Mucosa of stomach (tissue), 1 donor: ENCODE measurements around the gene PTGDS.
"Not testable (repeated sequence)": the region's sequence is repeated elsewhere in the genome, so short reads cannot be mapped to it uniquely, and the experiment has no call there.

Experiments used
- H3K27me3 ChIP-seq: one replicate; pipeline ENCODE4 v1.7.0; 2013; ENCODE audit warnings: mild to moderate bottlenecking, low read length; ENCODE audit not compliant: control insufficient read depth, insufficient read depth
- H3K36me3 ChIP-seq: one replicate; pipeline ENCODE4 v1.7.0; 2013; ENCODE audit warnings: low read length; ENCODE audit not compliant: control insufficient read depth, insufficient read depth
- H3K4me1 ChIP-seq: one replicate; pipeline ENCODE4 v1.7.0; 2013; ENCODE audit warnings: mild to moderate bottlenecking, low read length; ENCODE audit not compliant: control insufficient read depth, insufficient read depth
- H3K4me3 ChIP-seq: one replicate; pipeline ENCODE4 v1.7.0; 2013; ENCODE audit warnings: low read length
- H3K9ac ChIP-seq: one replicate; pipeline ENCODE4 v1.7.0; 2013; ENCODE audit warnings: mild to moderate bottlenecking, low read length, moderate library complexity
- H3K9me3 ChIP-seq: one replicate; pipeline ENCODE4 v1.7.0; 2013; ENCODE audit warnings: mild to moderate bottlenecking, low read length, moderate library complexity; ENCODE audit not compliant: control insufficient read depth
- donor health status: Pancreatic carcinoma.

PTGDS gene

GRCh38 chr9:136994180-136994887, 17.0 kb downstream of the PTGDS start:
- Histone ChIP-seq H3K4me3 (no peak overlapping the region), H3K9me3 (no peaks in the 10 kb centered on the region), H3K36me3 (no peaks in the 10 kb centered on the region), H3K4me1 (peaks cover 40% of the 10 kb centered on the region), H3K27me3 (peaks cover 4% of the 10 kb centered on the region), H3K9ac (no peak overlapping the region)

DNA sequence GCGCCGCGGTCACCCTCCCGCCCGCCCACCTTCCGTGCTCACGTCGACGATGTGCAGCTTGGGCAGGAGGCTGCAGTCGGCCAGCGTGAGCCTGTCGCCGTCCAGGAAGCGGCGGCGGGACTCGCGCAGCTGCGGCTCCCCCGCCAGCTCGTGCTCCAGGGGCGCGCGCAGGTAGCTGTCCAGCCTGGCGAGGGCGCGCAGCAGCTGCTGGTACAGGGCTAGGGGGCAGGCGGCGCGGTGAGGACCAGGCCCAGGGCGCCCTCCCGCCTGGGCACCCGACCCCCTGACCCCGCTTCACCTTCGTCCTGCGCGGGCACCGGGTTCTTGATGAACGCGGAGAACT, 17.6 kb downstream of the PTGDS start:
- Histone ChIP-seq H3K27me3 (peaks cover 4% of the 10 kb centered on the region), H3K4me3 (no peak overlapping the region), H3K9ac (no peak overlapping the region), H3K36me3 (no peaks in the 10 kb centered on the region), H3K9me3 (no peaks in the 10 kb centered on the region), H3K4me1 (peaks cover 40% of the 10 kb centered on the region)

- Histone ChIP-seq H3K36me3 (no peaks in the 10 kb centered on the region), H3K9me3 (no peaks in the 10 kb centered on the region), H3K27me3 (peaks cover 4% of the 10 kb centered on the region), H3K9ac (no peak overlapping the region), H3K4me1 (peaks cover 40% of the 10 kb centered on the region), H3K4me3 (no peak overlapping the region)
These were observed 18.1 kb downstream of the PTGDS start for GRCh38 chr9:136995362-136995761.

GRCh38 chr9:136995772-136996311, 18.5 kb downstream of the PTGDS start:
- peaks cover 40% of the 10 kb centered on the region for H3K4me1 ChIP-seq
- no peaks in the 10 kb centered on the region for H3K9me3 ChIP-seq
- H3K27me3 ChIP-seq: peaks cover 4% of the 10 kb centered on the region
- no peak overlapping the region for H3K9ac ChIP-seq
- H3K36me3 ChIP-seq: no peaks in the 10 kb centered on the region
- H3K4me3 ChIP-seq: peak overlapping the region; percentile 2

- Histone ChIP-seq H3K9me3 (no peaks in the 10 kb centered on the region), H3K36me3 (no peaks in the 10 kb centered on the region), H3K4me1 (peaks cover 40% of the 10 kb centered on the region), H3K4me3 (peak within 1 kb of the TSS; percentile 49), H3K27me3 (peaks cover 4% of the 10 kb centered on the region), H3K9ac (peak within 1 kb of the TSS; percentile 52)
These were observed 19.3 kb downstream of the PTGDS start, which contains the start of gene CLIC3 for GRCh38 chr9:136996361-136997292. CLIC3 (minus strand) TSS chr9:136996568; CDS start chr9:136996543, 25 bp downstream.

DNA sequence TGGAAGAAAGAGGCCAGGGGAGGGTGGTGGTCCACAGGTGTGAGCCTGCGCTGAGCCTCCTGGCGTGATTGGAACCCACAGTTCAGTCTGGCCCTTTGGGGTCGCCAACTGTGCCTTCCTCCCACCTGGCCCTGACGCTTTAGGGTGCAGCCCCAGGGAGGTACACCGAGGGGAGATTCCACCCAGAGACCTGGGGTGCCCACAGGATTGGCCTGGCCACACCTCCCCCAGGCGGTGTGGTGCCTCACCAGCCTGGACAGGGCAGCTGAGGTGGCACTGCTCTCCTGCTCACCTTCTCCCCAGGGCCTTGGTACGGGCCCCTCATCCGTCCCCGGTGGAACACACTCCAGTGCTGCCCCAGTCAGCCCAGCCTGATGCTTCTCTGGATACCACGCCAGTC, 20.1 kb downstream of the PTGDS start:
- Histone ChIP-seq H3K9me3 (no peaks in the 10 kb centered on the region), H3K9ac (no peak overlapping the region), H3K36me3 (no peaks in the 10 kb centered on the region), H3K27me3 (peaks cover 4% of the 10 kb centered on the region), H3K4me1 (peaks cover 40% of the 10 kb centered on the region), H3K4me3 (no peak overlapping the region)

- Histone ChIP-seq H3K4me1 (peaks cover 36% of the 10 kb centered on the region), H3K4me3 (no peak overlapping the region), H3K27me3 (peaks cover 4% of the 10 kb centered on the region), H3K36me3 (no peaks in the 10 kb centered on the region), H3K9me3 (no peaks in the 10 kb centered on the region), H3K9ac (no peak overlapping the region)
These were observed 20.5 kb downstream of the PTGDS start for GRCh38 chr9:136997830-136998234.

DNA sequence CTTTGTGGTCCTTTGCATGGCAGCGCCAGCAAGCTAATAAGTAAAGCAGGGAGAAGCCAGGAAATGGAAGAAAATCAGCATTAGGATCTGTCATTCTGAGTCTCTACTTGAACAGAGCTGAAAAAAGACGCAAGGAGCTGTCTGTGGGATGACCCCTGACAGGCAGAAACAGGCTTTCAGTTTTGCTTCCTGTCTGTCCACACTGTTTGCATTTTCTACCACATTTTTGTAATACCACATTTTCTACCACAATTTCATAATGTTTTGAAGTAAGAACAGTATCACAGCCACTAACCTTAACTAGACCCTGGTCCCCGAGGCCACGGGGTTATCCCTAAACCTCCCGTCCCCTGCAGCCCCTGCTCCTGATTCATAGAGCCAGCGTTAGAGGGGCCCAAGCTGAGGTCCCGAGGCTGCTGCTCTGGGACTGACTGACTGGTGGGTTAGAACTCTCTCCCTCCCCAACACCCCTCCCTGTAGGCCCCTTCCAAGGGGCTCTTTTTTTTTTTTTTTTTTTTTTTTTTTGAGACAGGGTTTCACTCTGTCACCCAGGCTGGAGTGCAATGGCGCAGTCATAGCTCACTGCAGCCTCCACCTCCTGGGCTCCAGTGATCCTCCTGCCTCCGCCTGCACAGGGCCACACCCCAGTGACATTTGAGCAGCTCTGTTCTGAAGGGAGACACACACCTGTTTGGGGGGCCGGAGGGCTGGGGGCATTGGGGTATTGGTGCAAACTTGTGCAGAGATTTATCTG, 23.1 kb downstream of the PTGDS start:
- no peaks in the 10 kb centered on the region for H3K36me3 ChIP-seq
- no peak overlapping the region for H3K4me3 ChIP-seq
- peaks cover 4% of the 10 kb centered on the region for H3K27me3 ChIP-seq
- H3K9ac ChIP-seq: no peak overlapping the region
- H3K9me3 ChIP-seq: no peaks in the 10 kb centered on the region
- H3K4me1 ChIP-seq: peaks cover 23% of the 10 kb centered on the region

GRCh38 chr9:137001857-137002645, 24.7 kb downstream of the PTGDS start:
- H3K9ac ChIP-seq: no peak overlapping the region
- H3K4me3 ChIP-seq: no peak overlapping the region
- H3K4me1 ChIP-seq: peaks cover 7% of the 10 kb centered on the region
- H3K27me3 ChIP-seq: peaks cover 4% of the 10 kb centered on the region
- no peaks in the 10 kb centered on the region for H3K36me3 ChIP-seq
- no peaks in the 10 kb centered on the region for H3K9me3 ChIP-seq

DNA sequence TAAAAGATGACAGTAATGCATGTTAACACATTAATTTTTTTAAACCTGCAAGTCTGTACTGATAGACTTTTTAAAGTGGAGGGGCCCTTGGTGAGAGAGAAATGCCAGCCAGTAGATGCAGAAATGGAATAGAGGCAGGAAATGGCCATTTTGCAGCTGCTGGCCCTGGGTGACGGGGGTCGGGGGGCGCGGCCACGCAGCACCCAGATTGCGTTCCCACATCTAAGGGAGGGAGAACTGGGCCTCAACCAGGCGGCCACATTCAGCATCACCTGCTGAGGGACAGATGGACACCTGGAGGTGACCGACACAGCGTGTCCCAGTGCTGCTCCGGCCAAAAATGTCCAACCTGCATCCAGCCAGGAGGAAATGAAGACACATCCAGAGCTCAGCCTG, 25.3 kb downstream of the PTGDS start:
- H3K4me3 ChIP-seq: no peak overlapping the region
- H3K36me3 ChIP-seq: no peaks in the 10 kb centered on the region
- no peaks in the 10 kb centered on the region for H3K27me3 ChIP-seq
- no peak overlapping the region for H3K9ac ChIP-seq
- no peaks in the 10 kb centered on the region for H3K9me3 ChIP-seq
- peaks cover under 1% of the 10 kb centered on the region for H3K4me1 ChIP-seq

- not testable (repeated sequence) for H3K9me3 ChIP-seq, H3K4me3 ChIP-seq, H3K9ac ChIP-seq, H3K36me3 ChIP-seq, H3K27me3 ChIP-seq, H3K4me1 ChIP-seq
These were observed 27.0 kb downstream of the PTGDS start for GRCh38 chr9:137004285-137004684.
